WERI-Rb-1 (cell line): ENCODE results near the gene MAPKAP1.
A peak's percentile ranks its signal among the peaks of the same experiment; 100 is the strongest.

ENCODE experiments used
- DNase-seq: peaks from one replicate; pipeline ENCODE4 v3.0.0-alpha.2; 2020
- H3K27ac ChIP-seq: fragments of 250-450 bp; sonication (Bioruptor Pico); 2 replicates; pipeline ENCODE4 v1.5.1; 2020; ENCODE audit warnings: mild to moderate bottlenecking, moderate library complexity
- H3K27me3 ChIP-seq: fragments of 250-450 bp; sonication (Bioruptor Pico); 2 replicates; pipeline ENCODE4 v1.5.1; 2021; ENCODE audit warnings: mild to moderate bottlenecking, low read depth, moderate library complexity; ENCODE audit not compliant: insufficient read depth, severe bottlenecking
- H3K36me3 ChIP-seq: fragments of 250-450 bp; sonication (Bioruptor Pico); 2 replicates; pipeline ENCODE4 v1.5.1; 2020; ENCODE audit warnings: mild to moderate bottlenecking, moderate library complexity
- H3K4me3 ChIP-seq: 2 replicates; pipeline ENCODE4 v1.5.1; 2011; ENCODE audit warnings: low read depth, mild to moderate bottlenecking, control low read depth, low read length
- H3K9me3 ChIP-seq: fragments of 250-450 bp; sonication (Bioruptor Pico); 2 replicates; pipeline ENCODE4 v1.5.1; 2021; ENCODE audit warnings: mild to moderate bottlenecking, moderate library complexity; ENCODE audit not compliant: severe bottlenecking
- CTCF ChIP-seq: IDR thresholded peaks from 2 replicates; pipeline ENCODE4 v1.5.1; 2011; ENCODE audit warnings: low read depth, mild to moderate bottlenecking, control low read depth, inconsistent platforms, low read length

MAPKAP1 gene

DNA sequence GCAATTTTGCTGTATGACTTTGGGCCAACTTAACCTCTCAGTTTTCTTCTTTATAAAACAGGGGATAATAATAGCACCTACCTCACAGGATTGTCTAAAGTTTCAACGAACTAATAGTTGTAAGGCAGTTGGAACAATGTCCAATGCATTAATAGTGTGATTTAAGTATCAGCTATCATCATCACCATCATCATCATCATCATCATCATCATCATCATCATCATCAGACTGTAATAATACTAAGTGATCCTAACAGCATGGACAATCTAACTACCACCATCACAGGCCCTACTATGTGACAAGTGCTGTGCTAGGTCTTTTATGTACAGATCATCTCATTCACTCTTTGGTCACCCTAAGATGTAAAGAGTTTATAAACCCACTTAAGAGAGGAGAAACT is 196.0 kb downstream of the MAPKAP1 start:
- no peak overlapping the region for H3K4me3 ChIP-seq
- no peak overlapping the region for H3K27ac ChIP-seq
- no peak for TF ChIP-seq CTCF
- no peaks in the 10 kb centered on the region for H3K36me3 ChIP-seq
- DNase-seq = no peak
- H3K27me3 ChIP-seq = no peaks in the 10 kb centered on the region
- H3K9me3 ChIP-seq = no peaks in the 10 kb centered on the region

GRCh38 chr9:125509476-125509875 is 197.5 kb downstream of the MAPKAP1 start:
- Histone ChIP-seq H3K27ac (peak overlapping the region; percentile 29), H3K36me3 (no peaks in the 10 kb centered on the region), H3K4me3 (no peak overlapping the region), H3K9me3 (no peaks in the 10 kb centered on the region), H3K27me3 (no peaks in the 10 kb centered on the region)
- no peak for TF ChIP-seq CTCF
- peak; percentile 82 for DNase-seq

DNA sequence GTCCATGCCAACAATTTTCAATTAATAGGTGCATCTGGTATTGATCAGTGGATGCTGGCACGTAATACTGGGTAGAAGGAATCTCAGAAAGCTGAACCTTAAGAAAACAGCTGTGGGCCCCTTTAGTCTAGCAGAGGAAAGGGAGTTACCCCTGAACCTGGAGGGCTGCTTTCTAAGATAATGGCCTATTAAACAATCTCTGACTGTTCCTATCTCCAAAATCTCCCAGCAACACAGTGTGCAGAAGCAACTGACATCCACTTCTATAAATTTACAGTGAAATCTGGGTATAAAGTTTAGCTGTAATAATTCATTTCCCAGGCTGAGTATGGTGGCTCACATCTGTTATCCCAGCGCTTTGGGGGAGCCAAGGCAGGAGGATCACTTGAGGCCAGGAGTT is 198.8 kb downstream of the MAPKAP1 start:
- Histone ChIP-seq H3K36me3 (no peaks in the 10 kb centered on the region), H3K27ac (no peak overlapping the region), H3K4me3 (no peak overlapping the region), H3K9me3 (no peaks in the 10 kb centered on the region), H3K27me3 (no peaks in the 10 kb centered on the region)
- TF ChIP-seq CTCF = no peak
- no peak for DNase-seq

GRCh38 chr9:125507226-125507625 is 199.8 kb downstream of the MAPKAP1 start:
- TF ChIP-seq CTCF = no peak
- Histone ChIP-seq H3K36me3 (no peaks in the 10 kb centered on the region), H3K27me3 (no peaks in the 10 kb centered on the region), H3K4me3 (no peak overlapping the region), H3K27ac (no peak overlapping the region), H3K9me3 (no peaks in the 10 kb centered on the region)
- DNase-seq = no peak

DNA sequence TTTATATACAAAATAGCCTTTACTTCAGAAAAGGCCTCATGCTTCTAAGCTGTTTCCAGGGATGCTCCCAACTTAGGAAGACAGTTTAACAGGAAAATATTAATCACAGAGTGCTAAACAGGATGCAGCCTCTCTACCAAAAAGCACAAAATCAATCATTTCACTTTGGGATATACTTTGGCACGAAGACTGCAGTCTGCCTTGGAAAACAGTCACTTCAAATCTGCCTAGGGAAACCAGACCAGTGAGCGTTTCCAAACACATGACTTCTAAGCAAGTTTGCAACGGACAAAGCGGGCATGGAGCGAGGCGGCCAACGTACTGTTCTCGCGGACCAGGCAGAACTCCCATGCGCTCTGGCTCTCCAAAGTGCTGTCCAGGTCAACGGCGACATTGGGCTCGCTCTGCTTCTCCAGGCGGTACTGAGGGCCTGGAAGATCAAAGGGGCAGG is 201.0 kb downstream of the MAPKAP1 start:
- Histone ChIP-seq H3K27me3 (no peaks in the 10 kb centered on the region), H3K27ac (no peak overlapping the region), H3K4me3 (no peak overlapping the region), H3K9me3 (no peaks in the 10 kb centered on the region), H3K36me3 (no peaks in the 10 kb centered on the region)
- DNase-seq = no peak
- TF ChIP-seq CTCF = no peak

GRCh38 chr9:125504616-125505015 is 202.4 kb downstream of the MAPKAP1 start:
- H3K4me3 ChIP-seq = no peak overlapping the region
- no peak overlapping the region for H3K27ac ChIP-seq
- H3K36me3 ChIP-seq = no peaks in the 10 kb centered on the region
- H3K27me3 ChIP-seq = no peaks in the 10 kb centered on the region
- no peak for TF ChIP-seq CTCF
- no peaks in the 10 kb centered on the region for H3K9me3 ChIP-seq
- DNase-seq = no peak
